ENCODE measurements around the gene GUK1.

Gene GUK1, protein sequence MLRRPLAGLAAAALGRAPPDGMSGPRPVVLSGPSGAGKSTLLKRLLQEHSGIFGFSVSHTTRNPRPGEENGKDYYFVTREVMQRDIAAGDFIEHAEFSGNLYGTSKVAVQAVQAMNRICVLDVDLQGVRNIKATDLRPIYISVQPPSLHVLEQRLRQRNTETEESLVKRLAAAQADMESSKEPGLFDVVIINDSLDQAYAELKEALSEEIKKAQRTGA

DNA sequence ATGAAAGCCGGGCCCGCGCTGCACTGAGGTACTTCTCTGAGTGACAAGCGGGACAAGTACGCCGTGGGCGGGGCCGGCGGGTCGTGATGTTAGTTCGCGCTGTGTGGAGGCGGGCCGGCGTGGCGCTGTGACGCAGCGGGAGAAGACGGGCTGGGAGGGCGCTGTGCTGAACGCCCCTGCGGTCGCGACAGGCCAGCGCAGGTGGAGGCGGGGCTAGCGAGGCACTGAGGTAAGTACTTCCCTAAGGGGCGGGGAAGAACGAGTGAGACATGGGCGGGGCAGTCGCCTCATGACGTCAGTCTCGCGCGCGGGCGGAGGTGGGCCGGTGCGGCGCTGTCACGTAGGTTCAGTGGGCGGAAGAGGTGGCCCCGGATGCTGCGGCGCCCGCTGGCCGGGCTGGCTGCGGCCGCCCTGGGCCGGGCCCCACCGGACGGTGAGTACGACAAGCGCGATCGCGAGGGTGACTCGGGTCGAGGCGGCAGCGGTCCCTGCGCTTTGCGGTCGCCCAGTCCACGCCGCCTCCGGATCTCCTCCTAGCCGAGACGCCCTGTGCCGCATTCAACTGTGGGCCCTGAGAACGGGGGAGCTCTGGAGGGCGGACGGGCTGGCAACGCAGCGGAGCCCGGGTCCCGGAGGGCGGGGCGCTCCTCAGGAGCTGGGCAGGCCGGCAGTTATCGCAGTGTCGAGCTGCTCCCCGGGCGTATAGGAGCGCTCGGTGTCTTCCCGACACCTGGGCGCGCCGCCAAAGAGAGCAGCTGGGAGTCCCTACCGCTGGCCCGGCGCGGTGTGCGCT lies at the start of gene GUK1:
Gene GUK1, plus strand, starts transcription at position 349 of the 793 bp plus-strand sequence. Its CDS starts 24 bp downstream, at position 373.
- peak; percentile 98 for DNase-seq (ENCODE audit: low spot score)

DNA sequence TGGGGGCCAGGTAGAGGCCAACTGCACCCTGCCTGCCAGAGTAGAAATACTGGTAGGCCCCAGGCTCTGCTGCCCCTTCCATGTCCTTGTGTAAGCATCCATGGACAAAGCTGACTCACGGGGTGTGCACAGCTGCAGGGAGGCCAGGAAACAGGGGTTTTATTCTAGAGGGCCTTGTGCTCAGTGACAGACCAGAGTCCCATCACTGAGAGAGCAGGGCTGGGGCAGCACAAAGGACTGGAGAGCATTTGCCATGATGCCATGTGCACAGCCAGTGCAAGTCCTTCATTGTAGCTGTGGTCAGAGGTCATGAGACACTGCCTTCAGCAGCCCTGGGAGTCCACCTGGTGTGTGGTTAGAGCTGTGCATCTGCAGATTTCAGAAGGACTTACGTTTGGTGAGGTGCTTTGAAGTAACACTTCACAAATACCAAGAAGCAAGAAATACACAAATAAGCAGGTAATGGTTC lies 49.4 kb upstream of the GUK1 start:
- DNase-seq (ENCODE audit: low spot score): no peak

DNA sequence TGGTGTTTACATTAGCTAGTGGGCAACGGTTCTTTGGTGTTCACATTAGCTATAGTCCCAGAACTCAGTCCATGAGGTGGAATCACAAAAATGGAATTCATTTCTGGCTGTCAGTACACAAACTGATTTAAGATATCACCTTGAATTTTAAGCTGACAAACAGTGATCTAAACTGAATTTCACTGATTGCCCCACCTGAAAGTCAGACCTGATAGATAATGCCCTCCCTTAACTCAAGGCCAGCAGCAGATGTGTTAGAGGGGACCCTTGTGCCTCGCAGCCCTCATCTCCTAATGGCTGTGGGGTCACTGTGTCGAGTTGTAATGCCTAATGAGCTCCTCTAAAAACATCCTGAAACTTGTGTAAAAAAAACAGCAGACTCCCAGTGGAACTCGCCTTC lies 49.0 kb upstream of the GUK1 start:
- DNase-seq (ENCODE audit: low spot score): no peak

DNA sequence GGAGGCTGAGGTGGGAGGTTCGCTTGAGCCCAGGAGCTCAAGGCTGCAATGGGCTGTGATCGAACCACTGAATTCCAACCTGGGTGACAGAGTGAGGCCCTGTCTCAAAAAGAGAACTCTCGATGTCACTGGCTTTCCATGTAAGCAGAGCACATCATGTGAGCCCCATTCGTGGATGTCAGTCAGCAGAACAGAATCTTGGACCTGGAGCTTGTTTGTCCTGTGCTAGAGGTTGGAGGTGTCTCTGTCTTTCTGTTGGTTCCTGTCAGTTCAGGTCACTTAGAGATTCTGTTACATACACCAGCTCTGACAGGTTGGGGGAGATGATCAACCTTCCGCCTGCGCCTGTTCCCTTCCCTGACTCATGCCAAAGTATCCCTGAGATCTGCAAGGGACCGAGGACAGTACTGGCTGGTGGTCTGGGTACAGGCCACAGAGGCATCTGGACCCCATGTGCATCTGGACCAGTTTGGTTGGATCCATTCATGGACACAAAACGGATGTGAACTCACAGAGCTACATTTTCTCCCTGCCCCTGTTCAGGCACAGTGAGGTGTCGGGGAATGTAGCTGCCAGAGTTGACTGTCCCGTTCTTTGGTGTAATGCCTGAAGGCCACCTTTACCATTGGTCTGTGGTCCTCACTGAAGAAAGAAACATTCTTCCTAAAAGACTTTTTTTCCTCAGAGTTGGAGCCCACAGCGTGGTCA lies 47.6 kb upstream of the GUK1 start:
- DNase-seq (ENCODE audit: low spot score): no peak

DNA sequence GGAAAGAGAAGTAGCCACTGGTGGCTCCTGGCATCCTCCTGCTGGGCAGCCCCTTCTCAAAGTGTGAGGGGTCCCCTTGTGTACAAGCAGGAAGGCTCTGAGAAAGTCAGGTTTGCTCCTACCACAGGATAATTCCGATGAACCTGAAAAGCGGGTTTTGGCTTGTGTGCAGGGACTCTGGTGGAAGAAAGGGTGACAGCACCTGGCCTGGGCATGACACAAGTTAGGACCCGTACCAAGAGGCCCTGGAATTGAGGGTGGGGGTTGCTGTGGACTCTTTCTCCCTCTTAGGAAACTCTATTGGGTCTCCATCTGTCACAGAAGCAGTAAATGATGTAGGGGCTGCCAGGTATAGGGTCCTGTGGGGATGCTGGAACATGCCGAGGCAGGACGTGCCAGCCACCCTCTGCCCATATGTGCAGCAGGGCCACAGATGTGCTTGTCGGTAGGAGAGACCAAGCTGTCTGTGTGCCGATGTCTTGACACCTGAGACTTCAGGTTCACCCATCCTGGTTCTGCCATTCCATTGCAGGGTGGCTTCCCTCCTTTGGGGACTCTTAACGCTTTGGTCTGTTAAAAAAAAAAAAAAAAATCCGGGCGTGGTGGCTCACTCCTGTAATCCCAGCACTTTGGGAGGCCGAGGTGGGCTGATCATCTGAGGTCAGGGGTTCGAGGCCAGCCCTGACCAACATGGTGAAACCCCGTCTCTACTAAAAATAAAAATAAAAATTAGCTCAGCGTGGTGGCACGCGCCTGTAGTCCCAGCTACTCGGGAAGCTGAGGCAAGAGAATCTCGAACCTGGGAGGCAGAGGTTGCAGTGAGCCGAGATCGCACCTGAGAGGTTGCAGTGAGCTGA lies 46.8 kb upstream of the GUK1 start:
- no peak for DNase-seq (ENCODE audit: low spot score)

DNA sequence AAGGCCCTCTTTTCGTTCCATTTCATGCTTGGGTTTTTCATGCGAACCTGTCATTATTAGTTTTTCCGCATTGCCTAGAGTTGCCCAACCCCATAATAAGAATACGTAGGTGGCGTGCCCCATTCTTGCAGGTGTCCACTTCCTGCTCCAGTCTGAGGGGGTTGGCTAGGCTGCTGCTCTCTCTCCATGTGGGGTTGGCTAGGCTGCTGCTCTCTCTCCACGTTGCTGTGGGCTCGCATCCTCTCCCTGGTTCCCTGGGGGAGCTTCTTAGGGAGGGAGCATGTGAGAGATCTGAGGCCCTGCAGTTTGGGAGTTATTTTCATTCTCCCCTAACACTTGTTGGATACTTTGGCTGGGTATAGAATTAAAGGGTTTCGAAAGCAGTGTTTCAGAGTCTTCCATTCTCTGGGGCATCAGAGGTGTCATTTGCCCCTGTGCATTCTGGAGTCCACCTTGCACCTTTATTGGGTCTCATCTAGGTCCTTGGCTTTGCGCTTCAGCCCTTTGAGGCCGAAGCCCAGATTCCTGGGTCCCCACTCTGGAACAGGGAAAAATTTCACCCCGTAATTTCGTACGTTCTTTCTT lies 45.6 kb upstream of the GUK1 start:
- DNase-seq (ENCODE audit: low spot score): no peak

DNA sequence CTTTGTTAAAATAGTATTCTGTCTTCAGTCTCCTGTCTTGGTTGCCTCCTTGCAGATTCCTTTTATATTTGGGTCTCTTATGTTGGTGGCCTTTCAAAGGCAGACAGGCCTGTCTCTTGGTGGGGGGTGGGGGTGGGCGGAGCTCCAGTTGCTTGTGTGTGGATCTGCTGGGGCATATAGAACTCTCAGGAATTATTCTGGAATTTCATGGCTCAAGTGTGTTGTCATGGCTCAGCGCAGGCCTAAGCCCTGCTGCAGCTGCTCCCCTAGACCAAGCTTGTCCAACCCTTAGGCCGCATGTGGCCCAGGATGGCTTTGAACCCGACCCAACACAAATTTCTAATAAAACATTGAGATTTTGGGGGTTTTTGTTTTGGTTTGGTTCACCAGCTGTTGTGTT lies 44.9 kb upstream of the GUK1 start:
- DNase-seq (ENCODE audit: low spot score): no peak

DNA sequence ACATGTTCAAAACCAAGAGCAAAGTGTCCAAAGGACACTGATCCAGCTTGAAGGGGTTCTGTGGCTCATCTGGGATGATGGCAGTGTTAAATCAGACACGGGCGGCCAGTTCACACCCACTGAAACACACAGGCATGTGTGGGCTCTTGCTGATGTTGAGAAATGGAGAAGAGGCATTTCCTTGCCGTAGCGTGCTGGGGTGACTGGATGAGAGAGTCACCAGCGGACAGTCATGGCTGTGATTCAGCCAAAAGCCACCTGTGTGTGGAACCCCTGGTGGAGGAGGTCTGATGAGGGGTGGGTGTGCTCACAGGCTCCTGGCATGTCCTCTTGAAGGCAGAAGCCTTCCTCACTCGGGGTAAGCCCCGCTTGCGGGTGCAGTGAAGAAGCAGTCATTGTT lies 44.1 kb upstream of the GUK1 start:
- no peak for DNase-seq (ENCODE audit: low spot score)

DNA sequence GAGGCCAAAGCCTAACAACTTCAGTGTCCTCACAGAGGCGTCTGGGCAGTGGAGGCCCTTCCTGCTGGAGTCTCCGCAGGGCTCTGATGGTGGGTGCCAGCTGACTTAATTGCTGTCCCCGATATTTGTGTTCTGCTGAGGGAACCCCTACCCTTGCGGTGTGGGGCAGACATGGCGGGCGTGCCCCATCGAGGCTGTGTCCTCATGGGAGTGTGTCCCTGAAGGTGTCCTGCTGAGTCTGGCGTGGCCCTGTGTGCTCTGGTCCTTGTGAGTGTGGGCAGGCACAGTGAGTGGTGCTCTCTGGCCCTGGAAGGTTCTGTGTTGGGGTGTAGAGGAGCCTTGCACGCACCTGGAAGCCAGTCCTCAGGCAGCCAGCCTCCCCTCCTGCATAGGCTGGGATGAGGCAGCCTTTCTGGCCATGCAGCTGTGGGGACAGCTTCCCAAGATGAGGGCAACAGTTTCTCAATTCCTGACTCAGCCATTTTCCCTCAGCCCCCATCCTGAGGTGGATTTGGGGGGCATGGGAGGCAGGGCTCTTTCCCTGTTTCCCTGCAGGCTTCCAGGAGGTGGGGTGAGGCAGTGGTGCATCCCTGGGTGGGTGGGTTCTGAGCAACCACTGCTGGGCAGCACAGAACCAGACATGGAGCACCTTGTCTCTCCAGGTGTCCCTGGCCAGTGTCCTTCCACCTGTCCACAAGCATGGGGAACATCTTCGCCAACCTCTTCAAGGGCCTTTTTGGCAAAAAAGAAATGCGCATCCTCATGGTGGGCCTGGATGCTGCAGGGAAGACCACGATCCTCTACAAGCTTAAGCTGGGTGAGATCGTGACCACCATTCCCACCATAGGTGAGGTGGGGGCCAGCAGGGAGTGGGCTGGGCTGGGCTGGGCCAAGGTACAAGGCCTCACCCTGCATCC lies 43.4 kb upstream of the GUK1 start:
- DNase-seq (ENCODE audit: low spot score): no peak

DNA sequence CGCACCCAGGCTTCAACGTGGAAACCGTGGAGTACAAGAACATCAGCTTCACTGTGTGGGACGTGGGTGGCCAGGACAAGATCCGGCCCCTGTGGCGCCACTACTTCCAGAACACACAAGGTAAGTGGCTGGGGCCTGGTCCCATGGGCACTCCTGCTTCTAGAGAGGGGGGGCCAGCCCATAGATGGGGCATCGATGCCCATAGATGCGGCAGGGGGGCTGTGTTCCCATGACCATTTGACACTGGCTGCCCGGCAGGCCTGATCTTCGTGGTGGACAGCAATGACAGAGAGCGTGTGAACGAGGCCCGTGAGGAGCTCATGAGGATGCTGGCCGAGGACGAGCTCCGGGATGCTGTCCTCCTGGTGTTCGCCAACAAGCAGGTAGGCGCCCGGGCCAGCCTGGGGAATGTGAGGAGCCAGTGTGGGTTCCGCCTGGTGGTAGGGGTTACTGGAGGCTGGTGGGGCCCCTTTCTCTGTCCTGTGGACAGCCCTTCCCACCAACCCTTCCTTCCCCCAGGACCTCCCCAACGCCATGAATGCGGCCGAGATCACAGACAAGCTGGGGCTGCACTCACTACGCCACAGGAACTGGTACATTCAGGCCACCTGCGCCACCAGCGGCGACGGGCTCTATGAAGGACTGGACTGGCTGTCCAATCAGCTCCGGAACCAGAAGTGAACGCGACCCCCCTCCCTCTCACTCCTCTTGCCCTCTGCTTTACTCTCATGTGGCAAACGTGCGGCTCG lies 42.6 kb upstream of the GUK1 start:
- no peak for DNase-seq (ENCODE audit: low spot score)

DNA sequence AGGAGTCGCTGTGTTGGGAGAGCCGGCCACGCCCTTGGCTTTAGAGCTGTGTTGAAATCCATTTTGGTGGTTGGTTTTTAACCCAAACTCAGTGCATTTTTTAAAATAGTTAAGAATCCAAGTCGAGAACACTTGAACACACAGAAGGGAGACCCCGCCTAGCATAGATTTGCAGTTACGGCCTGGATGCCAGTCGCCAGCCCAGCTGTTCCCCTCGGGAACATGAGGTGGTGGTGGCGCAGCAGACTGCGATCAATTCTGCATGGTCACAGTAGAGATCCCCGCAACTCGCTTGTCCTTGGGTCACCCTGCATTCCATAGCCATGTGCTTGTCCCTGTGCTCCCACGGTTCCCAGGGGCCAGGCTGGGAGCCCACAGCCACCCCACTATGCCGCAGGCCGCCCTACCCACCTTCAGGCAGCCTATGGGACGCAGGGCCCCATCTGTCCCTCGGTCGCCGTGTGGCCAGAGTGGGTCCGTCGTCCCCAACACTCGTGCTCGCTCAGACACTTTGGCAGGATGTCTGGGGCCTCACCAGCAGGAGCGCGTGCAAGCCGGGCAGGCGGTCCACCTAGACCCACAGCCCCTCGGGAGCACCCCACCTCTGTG lies 41.7 kb upstream of the GUK1 start:
- no peak for DNase-seq (ENCODE audit: low spot score)

DNA sequence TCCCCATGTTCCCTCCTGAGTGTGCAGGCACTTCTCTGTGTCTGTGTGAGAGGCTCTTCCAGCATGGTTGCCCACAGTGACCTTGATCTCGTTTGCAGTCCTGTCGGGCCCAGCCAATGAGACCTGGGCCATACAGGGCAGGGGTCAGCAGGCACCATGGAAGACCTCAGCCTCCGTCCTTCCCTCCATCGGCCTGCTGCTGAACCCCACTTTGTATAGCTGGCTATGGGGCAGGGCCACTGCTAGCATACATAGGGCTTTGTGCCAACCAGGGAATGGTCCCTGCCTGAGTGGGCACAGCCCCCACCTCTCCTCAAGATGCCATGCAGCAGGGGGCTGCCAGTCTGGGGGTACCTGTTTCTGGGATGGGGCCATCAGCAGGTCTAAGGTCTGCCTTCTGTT lies 40.7 kb upstream of the GUK1 start:
- DNase-seq (ENCODE audit: low spot score): no peak

DNA sequence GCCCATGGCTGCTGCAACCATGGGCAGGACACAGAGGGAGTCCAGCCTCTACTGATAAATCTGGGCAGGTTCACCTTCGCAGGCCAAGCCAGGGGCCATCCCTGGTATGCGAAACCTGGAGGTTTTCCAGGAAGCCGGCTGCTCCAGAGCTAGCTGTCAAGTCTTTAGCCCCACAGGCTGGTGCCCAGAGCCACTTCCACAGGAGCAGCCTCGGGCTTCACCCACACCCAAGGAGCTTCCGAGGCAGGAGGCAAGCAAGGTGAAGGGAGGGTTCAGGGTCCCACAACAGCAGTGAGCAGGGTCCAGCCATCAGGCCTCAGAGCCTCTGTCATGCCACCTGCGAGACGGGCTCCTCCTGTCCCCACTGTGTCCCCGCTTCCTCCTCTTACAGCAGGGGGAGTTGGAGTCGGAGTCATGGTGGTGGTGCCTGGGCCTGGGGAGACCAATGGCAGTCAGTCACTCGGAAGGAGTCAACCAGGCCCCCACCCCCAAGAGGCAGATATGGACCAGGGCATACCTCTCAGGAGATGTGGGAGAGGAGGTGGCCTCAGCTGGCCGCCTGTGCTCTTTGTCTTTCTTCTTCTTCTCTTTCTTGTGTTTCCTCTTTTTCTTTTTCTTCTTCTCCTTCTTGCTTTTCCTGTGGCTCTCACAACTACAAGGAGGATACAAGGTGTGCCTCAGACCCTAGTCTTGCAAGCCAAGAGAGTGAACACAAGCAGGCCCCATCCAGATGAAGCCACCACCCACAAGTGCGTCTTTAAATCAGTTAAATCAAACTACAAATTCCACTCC lies 39.1 kb upstream of the GUK1 start:
- no peak for DNase-seq (ENCODE audit: low spot score)

DNA sequence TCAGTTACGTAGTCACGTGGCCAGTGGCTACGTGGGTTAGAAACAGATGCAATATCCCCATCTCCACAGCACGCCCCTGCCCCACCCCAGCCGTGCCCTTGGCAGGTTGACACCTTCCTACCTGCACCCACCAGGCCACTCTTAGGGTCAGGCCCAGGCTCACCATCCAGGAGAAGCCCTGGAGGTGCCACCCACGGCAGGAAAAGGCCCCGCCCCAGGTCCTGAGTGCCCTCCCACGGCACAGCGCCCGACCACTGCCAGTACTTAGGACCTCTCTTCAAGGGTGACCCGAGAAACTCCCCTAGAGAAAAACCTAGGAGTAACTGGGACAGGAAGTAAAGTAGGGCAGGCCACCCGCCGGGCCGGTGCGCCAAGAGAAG lies 38.5 kb upstream of the GUK1 start:
- no peak for DNase-seq (ENCODE audit: low spot score)

DNA sequence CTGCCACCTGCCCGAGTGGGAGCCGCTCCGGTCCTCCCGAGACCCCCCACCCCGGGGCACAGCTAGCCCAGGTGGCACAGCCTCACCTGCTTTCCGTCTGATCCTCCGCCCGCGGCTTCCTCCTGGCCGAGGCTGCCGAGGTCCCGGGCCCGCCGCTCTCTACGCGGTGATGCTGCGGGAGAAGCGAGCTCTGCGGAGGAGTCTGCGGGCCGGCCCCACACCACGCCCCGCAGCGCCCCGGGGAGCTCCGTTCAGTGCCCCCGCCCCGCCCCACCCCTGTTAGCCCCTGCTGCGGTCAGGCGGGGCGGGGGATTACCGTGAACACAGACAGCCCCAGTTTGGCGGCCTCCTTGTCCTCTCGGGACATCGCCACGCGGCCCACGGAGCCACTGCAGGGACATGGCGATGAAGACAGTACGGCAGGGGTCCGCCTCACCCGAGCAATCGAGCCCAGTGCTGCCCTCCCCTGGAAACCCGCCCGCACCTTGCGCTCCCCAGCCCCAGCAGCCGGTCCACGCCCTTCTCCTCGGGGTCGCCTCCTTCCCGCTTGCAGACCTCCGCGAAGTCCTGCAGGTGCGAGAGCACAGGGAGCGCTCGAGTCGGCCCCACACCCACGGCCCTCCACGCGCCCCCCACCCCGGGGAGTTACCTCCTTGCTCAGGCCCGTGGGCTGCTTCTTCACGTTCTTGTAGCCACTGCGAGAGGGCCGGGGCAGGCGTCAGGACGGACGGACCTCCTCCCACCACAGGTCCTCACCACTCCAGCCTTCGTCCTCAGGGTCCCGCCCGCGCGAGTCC lies 37.9 kb upstream of the GUK1 start:
- no peak for DNase-seq (ENCODE audit: low spot score)

DNA sequence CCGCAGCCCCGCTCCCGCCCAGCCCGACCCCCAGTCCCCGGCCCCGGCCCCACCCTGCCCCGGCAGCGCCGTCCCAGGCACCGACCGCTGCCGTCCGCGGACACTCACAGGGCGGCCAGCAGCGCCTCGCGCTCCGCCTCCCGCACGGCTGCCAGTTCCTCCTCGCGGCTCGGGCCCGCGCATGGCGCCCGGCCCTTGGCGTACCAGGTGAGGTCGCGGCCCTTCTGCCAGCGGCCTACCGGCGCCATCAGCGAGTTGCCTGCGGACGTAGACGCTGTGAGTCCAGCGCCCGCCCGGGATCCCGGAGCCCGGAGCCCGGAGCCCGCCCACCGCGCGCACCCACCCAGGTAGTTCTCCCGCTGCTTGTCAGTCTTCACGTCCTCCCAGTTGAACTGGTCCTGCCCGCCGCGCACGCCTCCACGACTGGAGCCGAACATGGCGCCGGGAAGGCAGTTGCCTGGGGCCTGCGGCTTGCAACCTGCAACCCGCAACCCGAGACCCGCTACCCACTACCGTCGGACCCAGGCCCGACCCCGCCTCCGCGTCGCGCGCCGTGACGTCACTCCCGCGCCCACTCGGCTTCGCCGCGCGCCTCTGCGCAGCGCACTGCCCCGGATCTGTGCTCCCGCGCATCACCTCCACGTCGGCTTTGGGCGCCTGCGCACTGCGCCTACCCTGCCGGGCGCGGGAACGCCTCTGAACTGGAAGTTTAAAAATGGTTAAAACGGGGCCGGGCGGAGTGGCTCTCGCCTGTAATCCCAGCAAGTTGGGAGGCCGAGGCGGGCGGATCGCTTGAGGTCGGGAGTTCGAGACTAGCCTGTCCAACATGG lies 37.1 kb upstream of the GUK1 start, which contains the start of gene C1orf35:
Gene C1orf35, minus strand, starts transcription at position 535 of the 830 bp plus-strand sequence. Its CDS starts 98 bp downstream, at position 437.
- peak; percentile 99 for DNase-seq (ENCODE audit: low spot score)
